ENCODE results near the gene RAX2. TPM values are rescaled to one million over a fixed set of nuclear protein-coding genes. Genes with fewer than 3 reads are reported as not detected.
A peak's percentile ranks its signal among the peaks of the same experiment; 100 is the strongest.

The RAX2 gene
- total and polyA plus RNA-seq, 9 of the 15 experiments (the other 6 are each of a cell fraction or from before 2014, with no cell fraction given): not detected

GRCh38 chr19:3753631-3754410 is 18.2 kb downstream of the RAX2 start:
- no peaks in the 10 kb centered on the region for H3K9me1 ChIP-seq (ENCODE audit: control insufficient read depth, insufficient read depth, low read length)
- H3K4me3 ChIP-seq: no peak overlapping the region
- 90% methylated on average over 22 of the region's 51 CpGs for WGBS (ENCODE audit: insufficient coverage, low coverage, missing lambda C conversion rate)
- 0 out of 4 replicates have a peak overlapping the region, but pooled peaks of 1 of the 2 experiments have one; percentile 35 for H3K9ac ChIP-seq (ENCODE audit: insufficient read depth in 1 of 2, low read depth in 2 of 2, low read length in 2 of 2)
- no peak overlapping the region for H3K4me2 ChIP-seq (ENCODE audit: insufficient read depth, low read length)
- H3K4me1 ChIP-seq (replicated peaks in 1 of 2; ENCODE audit: control insufficient read depth in 2 of 2, insufficient read depth in 2 of 2, low read length in 2 of 2): peaks cover 0 to 10% of the 10 kb centered on the region in 2 experiments; a peak in 1 of 5 replicates
- H3K9me3 ChIP-seq (replicated peaks; ENCODE audit: control insufficient read depth, insufficient read depth, low read depth, low read length): no peaks in the 10 kb centered on the region
- no peaks in the 10 kb centered on the region for H3K27me3 ChIP-seq (ENCODE audit: control insufficient read depth in 2 of 2, insufficient read depth in 2 of 2, low read length in 2 of 2)
- in situ Hi-C loops (cut with MboI) (no loop called here), intact Hi-C loops (cut with micrococcal nuclease) (no loop called here)
- H2AFZ ChIP-seq (ENCODE audit: low read depth, low read length): no peak overlapping the region
- no peaks in the 10 kb centered on the region for H4K20me1 ChIP-seq (replicated peaks; ENCODE audit: control insufficient read depth, insufficient read depth, low read length)
- CTCF ChIA-PET (ENCODE audit: low intra/inter-chr PET ratio): no interaction called here
- POLR2A ChIA-PET: interaction anchor here (0.6 to 1.9 kb wide), 5 partner anchors 9 to 343 kb away, joined by 3 to 7 read pairs (median 4); partner anchors contain the start of gene MRPL54
- H3K36me3 ChIP-seq (ENCODE audit: control insufficient read depth, insufficient read depth, low read length): peaks cover 21% of the 10 kb centered on the region; the same call in 1 of the 3 replicates
- ATAC-seq (no peak), FAIRE-seq (no peak), DNase-seq (ENCODE audit: extremely low read depth in 1 of 4, low spot score in 3 of 4) (no peak)
- H3K27ac ChIP-seq (ENCODE audit: extremely low read depth, low read depth, low read length): no peak overlapping the region
- no TSS peak for BruUV-seq (replicated peaks)
- no peaks in the 10 kb centered on the region for H3K79me2 ChIP-seq (ENCODE audit: control insufficient read depth, insufficient read depth, low read length)
- TF ChIP-seq CREB5 (CRISPR knock-in tag; IDR thresholded peaks at IDR 0.05): no peak
- no peak for TF ChIP-seq ZNF3 (CRISPR knock-in tag; IDR thresholded peaks at IDR 0.05)
- no peak for TF ChIP-seq CBX2 (IDR thresholded peaks at IDR 0.05; ENCODE audit: insufficient read depth, low read length, poor library complexity, severe bottlenecking)
- no peak for TF ChIP-seq THRAP3 (IDR thresholded peaks at IDR 0.05; ENCODE audit: borderline replicate concordance)
- TF ChIP-seq SAFB2 (IDR thresholded peaks at IDR 0.05; ENCODE audit: borderline replicate concordance, low read depth, low read length, severe bottlenecking): no peak
- no peak for TF ChIP-seq TRIM28 (IDR thresholded peaks at IDR 0.05)
- TF ChIP-seq HLTF (IDR thresholded peaks at IDR 0.05): no peak
- no peak for TF ChIP-seq LCOR (CRISPR knock-in tag; IDR thresholded peaks at IDR 0.05)
- no peak for TF ChIP-seq RBFOX2 (IDR thresholded peaks at IDR 0.05; ENCODE audit: low read depth, low read length)
- no peak for TF ChIP-seq NR2F6 (CRISPR knock-in tag; IDR thresholded peaks at IDR 0.05)
- no peak for TF ChIP-seq THAP7 (CRISPR knock-in tag; IDR thresholded peaks at IDR 0.05)
- no peak for TF ChIP-seq RBM25 (IDR thresholded peaks at IDR 0.05; ENCODE audit: low read depth, low read length, severe bottlenecking)
- no peak for TF ChIP-seq THRB (CRISPR knock-in tag; conservative IDR thresholded peaks at IDR 0.05)
- no peak for TF ChIP-seq ZNF436 (CRISPR knock-in tag; IDR thresholded peaks at IDR 0.05)
- no peak for TF ChIP-seq POLR3A (IDR thresholded peaks at IDR 0.05; ENCODE audit: borderline replicate concordance, extremely low read depth, insufficient read depth, insufficient read length)
- TF ChIP-seq ZNF717 (CRISPR knock-in tag; IDR thresholded peaks at IDR 0.05): no peak
- no peak for TF ChIP-seq E2F1 (CRISPR knock-in tag; IDR thresholded peaks at IDR 0.05)
- no peak for TF ChIP-seq CHD1 (IDR thresholded peaks at IDR 0.05; ENCODE audit: low read length)
- TF ChIP-seq MCM3 (IDR thresholded peaks at IDR 0.05): no peak

Measured in K562 (cell line).